Stimulated activated CD4-positive, alpha-beta T cell treated with anti-CD3 and anti-CD28 coated beads, Interleukin-2, amount 100 ng/mL, for 48 hours (primary cell): ENCODE measurements around the gene CEBPE.
A peak's percentile ranks its signal among the peaks of the same experiment; 100 is the strongest.

Experiments used
- DNase-seq, 2 donors: peaks; one replicate each; pipeline ENCODE4 v3.0.0-alpha.2; 2020

Gene CEBPE

DNA sequence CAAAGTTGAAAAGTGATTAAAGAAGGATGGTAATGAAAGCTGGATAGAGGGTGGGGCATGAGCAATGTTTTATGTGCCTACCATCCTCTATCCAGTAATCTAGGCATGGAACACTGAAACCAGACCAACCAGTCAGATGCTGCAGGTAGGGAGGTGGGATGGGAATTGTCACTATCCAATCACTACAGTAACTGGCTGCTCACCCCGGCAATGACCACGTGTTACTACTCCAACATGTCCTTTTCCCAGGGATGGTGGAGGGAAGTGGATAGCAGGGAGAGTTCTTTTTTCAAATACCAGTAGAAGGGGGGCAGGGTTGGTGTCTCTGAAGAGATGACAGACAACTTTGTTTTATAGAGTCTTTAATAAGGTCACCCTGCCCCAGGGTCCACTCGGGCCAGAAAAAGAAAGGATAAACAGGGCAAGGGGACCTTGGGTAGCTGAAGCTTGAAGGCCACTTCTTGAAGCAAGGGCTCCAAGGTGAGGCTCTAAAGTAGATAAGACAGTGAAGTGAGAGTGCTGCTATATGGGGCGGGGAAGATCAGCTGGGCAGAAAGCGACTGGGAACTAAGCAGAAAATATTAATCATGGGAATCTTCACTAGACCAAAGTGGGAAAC lies 47.0 kb downstream of the CEBPE start:
- no peak for DNase-seq

DNA sequence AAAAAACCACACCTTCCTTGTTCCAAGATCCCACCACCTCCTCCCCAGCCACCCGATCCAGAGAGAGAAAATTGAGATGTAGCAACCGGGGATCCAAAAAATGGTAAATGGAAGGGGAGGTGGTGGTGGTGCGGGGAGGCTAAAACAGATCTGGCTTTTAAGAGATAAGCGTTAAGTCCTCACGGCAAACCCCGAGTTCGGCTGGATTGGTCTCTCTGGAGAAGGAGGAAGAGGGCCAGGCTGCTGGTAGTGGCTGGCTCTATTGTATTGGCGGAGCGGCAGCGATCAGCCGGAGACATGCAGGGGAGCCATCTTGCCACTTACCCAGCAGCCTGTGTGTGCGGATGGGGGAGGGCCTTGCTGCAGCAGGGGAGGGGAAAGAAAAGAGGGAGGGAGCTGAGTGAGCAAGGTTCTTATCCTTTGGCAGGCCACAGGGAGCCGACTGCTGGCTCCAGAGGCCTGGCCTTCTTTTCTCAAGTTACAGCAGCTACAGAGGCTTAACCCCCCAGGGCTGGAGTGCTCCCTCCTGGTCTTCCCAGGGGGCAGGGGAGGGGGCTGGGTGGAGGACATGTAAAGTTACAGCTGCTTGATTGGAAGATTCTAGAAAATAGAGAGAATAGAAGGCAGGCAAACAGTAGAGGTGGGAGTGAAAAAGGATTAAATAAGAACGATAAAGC lies 47.7 kb downstream of the CEBPE start:
- peak; percentile 63 to 69 for DNase-seq

DNA sequence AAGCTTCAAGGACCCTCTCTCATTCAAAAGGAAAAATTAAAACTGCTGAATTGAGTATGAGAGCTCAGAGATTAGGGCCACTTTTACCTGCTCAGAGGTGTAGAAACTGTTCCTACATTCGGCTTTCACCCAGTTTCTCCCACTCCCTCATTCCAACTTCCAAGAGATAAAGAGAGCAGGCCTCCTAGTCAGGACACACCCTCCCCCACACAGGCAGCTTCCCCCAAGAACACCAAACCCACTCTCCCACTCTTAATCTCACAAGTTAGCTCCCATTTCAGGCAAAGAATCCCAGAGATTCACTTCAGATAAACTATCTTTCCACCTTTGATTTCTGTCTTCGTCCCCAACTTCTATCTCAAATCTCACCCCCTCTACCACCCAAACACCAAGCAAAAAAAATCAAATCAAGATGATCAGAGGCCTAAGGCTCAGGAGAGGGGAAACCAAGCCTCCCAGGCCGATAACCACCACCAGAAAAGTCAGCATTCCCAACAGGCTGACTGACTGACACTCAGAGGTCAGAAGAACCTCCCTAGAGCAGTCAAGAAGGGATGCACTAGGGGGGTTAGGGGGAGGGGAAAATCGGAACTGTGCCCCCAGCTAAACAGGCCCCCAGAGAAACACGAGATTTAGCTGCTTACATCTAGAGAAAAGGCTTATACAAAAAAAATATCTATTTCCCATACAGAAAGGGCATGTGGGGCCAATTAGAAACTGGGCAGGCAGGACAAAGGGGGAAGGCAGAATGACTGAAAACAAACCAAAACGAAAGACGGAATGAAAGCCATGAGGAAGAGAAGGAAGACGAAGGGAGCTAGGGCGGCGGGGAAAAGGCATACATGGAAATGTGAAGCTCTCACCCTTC lies 48.6 kb downstream of the CEBPE start:
- DNase-seq: no peak

DNA sequence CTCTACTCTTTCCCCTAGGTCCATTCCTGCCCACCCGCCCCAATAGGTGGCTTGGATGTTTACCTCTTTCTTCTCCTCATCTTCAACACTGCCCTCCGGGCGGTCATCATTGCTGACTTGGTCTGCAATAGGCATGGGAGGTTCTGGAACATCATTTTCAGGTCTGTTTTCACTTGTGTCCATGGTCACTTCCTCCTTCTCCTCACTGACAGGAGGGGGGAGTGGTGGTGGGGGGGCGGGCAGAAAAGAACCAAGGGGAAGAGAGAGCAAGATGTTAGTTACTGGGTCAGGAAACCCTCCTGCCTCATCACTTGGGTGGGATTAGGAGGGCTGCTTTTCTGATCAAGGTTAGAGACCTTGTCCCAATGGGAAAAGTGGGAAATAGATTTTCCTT lies 49.6 kb downstream of the CEBPE start:
- DNase-seq: no peak

DNA sequence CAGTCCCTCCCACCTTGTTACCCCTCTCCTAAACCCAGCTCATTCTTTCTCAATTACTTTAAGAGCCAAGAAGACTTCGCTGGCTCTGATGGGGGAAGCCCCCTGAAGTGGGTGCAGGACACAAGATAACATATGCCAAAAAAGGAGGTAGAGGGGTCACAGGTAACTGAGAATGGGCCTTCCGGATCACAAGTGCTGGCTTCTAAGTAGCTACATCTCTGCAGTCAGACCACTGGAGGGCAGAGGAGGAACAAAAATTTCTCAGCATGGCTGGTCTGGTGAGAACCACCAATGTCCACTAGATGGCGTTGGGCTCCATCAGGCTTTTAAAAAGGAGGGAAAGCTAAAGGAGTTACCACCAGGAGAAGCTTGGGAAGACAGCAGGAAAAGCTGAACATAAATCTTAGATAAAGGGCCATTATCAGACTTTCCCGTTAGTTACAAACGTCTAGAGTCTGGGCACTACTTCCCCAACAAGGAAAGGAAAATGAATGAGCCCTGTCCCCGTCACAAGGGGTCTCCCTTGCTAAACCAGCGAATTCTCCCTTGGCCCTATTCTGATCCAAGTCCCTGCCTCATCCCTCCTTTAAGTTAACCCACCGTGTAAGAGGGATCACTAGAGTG lies 50.2 kb downstream of the CEBPE start:
- DNase-seq: peak; percentile 65 to 71

DNA sequence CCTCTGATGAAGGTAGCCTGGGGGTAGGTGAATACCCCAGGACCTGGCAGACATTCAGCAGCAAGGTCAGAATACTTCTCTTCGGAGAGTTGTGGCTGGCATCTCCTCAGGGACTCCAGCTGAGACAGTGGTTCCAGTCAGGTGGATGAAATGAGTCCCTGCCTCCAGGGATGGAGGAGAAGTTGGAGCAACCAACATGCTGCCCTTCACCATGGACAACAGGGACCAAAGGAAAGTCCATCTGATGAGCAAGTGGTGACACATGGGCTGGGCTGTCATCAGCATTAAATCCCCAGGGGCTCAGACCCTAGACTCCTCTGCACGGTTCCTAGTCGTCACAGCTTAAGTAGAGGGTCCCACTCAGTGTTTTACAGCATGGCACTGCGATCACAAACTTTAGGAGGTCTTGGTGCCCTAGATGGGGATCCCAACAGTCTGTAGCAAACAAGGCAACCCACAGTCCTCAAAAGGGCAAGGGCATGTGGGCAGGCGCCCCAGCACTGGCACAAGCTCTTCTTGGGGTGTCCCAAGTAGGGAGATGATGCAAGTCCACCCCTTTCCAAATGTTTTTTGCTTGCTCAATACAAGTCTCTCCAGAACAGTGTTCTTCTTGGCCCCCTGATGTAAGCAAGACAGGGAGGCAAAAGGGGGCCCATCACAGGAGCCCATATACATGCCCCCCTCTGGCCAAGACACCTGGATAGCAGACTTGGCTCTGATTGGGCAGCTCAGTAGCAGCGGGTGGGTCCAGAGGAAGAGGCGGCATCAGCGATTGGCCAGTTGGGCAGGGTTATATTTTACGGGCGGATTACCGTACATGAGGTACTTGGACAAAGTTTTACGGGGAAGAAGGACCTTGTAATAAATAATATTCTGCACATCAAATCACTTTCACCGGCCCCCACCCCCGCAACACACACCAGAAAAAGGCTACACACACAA lies 50.9 kb downstream of the CEBPE start:
- DNase-seq: no peak
